ENCODE measurements around the gene CLCN1.

CLCN1 gene

GRCh38 chr7:143369678-143370651 is 54.1 kb downstream of the CLCN1 start:
- no peak for DNase-seq

GRCh38 chr7:143372070-143372469 is 56.2 kb downstream of the CLCN1 start:
- peak; percentile 56 for DNase-seq

- no peak for DNase-seq
Observed at GRCh38 chr7:143373255-143373794, 57.4 kb downstream of the CLCN1 start.

- DNase-seq = no peak
Observed at GRCh38 chr7:143374561-143374960, 58.6 kb downstream of the CLCN1 start.

- DNase-seq = no peak
Observed at GRCh38 chr7:143375298-143376034, 59.6 kb downstream of the CLCN1 start.

- DNase-seq = no peak
Observed at GRCh38 chr7:143376396-143376795, 60.5 kb downstream of the CLCN1 start.

GRCh38 chr7:143379611-143380259 is 63.8 kb downstream of the CLCN1 start:
- DNase-seq = no peak

GRCh38 chr7:143380260-143380645 is 64.3 kb downstream of the CLCN1 start:
- DNase-seq = peak; percentile 89

- DNase-seq = peak; percentile 90
Observed at GRCh38 chr7:143380646-143381426, 64.9 kb downstream of the CLCN1 start, which contains the start of gene ZYX. Gene ZYX (plus strand): TSS chr7:143381345. CDS start chr7:143381572, 227 bp downstream.

GRCh38 chr7:143381427-143382125 is 65.7 kb downstream of the CLCN1 start:
- no peak for DNase-seq

GRCh38 chr7:143382126-143382790 is 66.3 kb downstream of the CLCN1 start:
- DNase-seq = no peak

GRCh38 chr7:143382791-143383641 is 67.1 kb downstream of the CLCN1 start:
- no peak for DNase-seq

- DNase-seq = no peak
Observed at GRCh38 chr7:143383642-143383957, 67.7 kb downstream of the CLCN1 start.

GRCh38 chr7:143384148-143384547 is 68.2 kb downstream of the CLCN1 start:
- no peak for DNase-seq

GRCh38 chr7:143384661-143385631 is 69.0 kb downstream of the CLCN1 start:
- no peak for DNase-seq

GRCh38 chr7:143385891-143386781 is 70.2 kb downstream of the CLCN1 start:
- no peak for DNase-seq

- no peak for DNase-seq
Observed at GRCh38 chr7:143387156-143387975, 71.5 kb downstream of the CLCN1 start.

Measured in activated naive CD4-positive, alpha-beta T cell treated with Interleukin-2 at 50 U/mL for 16 hours (primary cell).